Retinal pigment epithelial cell (primary cell): ENCODE results near the gene SPATA3.

ENCODE experiments used
- DNase-seq: peaks from one replicate; pipeline ENCODE4 v3.0.0-alpha.2; 2010; ENCODE audit warnings: low read depth
- H3K4me3 ChIP-seq: 2 replicates; pipeline ENCODE4 v1.5.1; 2011; ENCODE audit warnings: mild to moderate bottlenecking, low read length, control low read depth, moderate library complexity
- TF ChIP-seq, protein P1 (sequence below): conservative IDR thresholded peaks from 2 replicates; pipeline ENCODE4 v1.5.1; 2011; ENCODE audit warnings: low read depth, low read length, control low read depth, inconsistent platforms

Gene SPATA3

DNA sequence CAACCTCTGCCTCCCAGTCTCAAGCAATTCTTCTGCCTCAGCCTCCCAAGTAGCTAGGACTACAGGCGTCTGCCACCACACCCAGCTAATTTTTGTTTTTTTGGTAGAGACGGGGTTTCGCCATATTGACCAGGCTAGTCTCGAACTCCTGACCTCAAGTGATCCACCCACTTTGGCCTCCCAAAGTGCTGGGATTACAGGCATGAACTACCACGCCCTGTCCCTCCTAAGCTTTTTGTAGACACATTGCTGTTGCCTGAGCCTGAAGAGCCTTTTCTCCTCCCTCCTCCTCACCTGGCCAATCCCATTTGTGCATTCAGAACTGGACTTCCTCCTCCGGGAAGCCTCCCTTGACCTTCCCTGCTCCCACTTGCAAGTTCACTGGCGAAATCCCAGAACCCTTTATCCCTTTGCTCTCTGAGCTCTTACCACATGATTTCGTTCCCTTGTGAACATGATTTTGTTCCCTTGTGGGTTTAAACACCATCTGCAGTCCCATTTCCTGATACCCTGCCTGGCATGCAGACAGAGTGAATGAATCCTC lies 44.0 kb downstream of the SPATA3 start:
- H3K4me3 ChIP-seq, result no peak overlapping the region
- TF ChIP-seq, protein P1, sequence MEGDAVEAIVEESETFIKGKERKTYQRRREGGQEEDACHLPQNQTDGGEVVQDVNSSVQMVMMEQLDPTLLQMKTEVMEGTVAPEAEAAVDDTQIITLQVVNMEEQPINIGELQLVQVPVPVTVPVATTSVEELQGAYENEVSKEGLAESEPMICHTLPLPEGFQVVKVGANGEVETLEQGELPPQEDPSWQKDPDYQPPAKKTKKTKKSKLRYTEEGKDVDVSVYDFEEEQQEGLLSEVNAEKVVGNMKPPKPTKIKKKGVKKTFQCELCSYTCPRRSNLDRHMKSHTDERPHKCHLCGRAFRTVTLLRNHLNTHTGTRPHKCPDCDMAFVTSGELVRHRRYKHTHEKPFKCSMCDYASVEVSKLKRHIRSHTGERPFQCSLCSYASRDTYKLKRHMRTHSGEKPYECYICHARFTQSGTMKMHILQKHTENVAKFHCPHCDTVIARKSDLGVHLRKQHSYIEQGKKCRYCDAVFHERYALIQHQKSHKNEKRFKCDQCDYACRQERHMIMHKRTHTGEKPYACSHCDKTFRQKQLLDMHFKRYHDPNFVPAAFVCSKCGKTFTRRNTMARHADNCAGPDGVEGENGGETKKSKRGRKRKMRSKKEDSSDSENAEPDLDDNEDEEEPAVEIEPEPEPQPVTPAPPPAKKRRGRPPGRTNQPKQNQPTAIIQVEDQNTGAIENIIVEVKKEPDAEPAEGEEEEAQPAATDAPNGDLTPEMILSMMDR, result no peak
- no peak for DNase-seq

DNA sequence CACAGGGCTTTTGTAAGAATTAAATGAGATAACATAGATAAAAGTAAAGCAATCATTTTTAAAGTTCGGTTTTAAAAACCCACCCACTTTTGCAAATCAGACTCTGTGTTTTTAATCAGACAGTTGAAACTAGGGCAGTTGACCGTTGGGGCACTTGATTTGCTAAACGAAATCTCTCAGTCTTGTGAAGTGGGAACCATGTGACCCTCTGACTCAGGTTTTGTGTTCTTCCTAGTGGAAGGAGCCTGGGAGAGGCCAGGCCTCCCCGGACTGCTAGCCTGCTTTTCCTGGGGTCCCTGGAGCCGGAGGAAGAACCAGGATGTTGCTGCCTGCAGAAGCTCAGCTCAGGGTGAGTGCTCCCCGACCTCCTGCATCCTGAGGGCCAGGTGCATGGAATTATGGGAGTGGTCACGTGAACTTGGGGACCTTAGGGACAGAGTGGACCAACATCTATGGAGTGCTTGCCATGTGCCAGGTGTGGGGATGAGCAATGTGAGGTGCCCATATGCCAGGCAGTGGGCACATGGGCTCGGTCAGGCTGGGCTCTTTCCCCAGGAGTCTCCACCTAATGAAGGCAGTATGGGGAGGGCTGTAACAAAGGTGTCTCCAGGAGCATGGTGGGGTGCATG lies 45.3 kb downstream of the SPATA3 start:
- H3K4me3 ChIP-seq, result no peak overlapping the region
- TF ChIP-seq, protein P1, result no peak

DNA sequence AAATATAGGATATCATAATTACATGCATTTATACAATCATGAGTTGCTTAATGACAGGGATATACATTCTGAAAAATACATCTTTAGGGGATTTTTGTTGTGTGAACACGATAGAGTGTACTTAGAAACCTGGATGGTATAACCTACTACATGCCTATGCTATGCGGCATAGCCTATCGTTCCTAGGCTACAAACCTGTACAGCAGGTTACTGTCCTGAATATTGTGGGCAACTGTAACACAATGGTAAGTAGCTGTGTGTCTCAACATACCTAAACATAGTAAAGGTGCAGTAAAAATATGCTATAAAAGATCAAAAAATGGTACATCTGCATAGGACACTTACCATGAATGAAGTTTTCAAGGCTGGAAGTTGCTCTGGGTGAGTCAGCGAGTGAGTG lies 47.9 kb downstream of the SPATA3 start:
- TF ChIP-seq, protein P1, result no peak
- no peak overlapping the region for H3K4me3 ChIP-seq
- no peak for DNase-seq

More for the DNA sequence above, 45.3 kb downstream of the SPATA3 start:
- no peak for DNase-seq

DNA sequence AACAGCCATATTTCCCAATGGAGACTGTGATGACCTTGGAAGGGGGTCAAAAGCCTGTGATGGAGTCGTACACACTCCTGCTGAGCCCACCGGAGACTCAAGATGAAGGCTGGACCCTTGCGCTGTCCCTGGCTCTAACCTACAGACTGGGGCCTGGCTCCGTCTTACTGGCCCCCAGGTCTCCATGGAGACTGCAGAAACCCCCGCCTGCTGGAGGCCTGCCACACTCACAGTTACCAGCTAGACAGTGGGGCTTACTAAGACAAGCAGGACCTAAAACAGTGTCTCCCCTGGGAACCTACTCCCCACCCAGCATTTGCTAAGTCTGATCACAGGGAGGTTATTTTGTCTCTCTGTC lies 51.0 kb downstream of the SPATA3 start:
- DNase-seq, result no peak
- no peak overlapping the region for H3K4me3 ChIP-seq
- TF ChIP-seq, protein P1, result no peak

DNA sequence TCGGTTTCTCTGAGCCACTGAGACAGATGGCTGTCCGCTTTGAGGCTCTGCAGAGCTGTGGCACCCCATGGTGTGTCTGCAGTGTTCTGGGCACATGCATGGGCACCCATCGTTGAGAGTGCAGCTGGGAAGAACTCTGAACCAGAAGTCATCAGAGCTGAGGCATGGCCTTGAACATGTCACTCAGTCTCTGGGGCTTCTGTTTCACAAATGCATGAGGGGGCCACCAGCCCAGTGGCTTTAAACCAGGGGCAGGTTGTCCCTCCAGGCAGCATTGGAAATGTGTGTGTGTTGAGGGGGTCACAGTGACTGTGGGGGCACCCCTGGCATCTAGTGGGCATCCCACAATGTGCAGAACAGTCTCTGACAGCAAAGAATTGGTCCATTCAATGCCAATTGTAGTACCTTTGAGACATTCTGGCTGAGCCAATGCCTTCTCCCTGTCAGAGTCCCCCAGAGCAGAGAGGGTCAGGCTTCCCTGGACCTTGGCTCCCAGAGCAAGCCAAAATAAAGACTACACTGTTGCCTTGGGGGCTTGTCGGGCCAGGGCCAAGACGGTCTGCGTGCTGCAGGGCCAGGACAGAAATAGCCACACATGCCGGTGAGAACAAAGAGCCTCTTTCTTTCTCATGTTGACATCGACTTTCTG lies 51.5 kb downstream of the SPATA3 start:
- no peak for DNase-seq
- H3K4me3 ChIP-seq, result no peak overlapping the region
- TF ChIP-seq, protein P1, result no peak

DNA sequence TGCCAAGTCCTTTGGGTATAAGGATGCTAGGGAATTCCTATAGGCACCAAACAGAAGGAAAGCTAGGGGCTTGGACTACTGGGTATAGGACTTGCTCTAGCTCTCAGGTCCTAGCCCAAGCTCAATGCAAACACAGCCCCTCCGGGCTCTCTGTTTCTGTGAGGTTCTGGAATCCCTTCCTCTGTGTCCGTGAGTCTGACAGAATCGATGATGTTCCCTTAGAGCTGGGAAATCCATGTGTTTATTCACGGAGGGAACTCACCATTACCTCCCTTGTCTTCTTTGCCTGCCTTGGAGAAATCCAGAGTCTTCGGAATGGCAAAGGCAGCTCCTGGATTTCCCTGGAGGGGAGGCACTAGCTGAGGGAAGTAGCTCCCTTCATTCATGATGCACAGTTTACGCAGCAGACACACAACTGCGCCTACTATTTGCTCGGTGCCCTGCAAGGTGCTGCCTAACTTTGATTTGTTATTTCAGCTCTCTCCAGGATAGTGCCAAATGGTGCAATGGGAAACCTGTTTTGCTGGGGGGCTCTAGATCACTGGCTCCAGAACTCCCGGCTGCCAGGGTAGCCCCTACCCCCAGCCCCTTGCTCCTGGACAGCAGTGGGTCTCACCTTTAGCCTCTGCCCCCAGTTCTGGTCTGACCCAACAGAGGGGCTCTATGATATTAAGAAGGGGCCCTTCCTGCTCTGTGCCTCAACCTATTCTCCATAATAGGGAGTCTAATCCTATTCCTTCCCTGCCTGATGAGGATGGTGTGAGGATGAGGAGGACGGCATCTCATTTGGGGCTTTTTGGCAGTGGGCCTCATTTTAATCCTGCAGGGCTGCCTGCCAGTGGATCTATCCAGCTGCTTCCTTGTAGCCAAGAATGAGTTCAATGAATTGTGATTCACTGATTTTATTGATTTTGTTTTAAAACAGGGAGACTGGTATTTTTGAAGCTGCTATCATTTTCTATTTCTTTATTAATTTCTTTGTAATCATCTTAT lies 52.3 kb downstream of the SPATA3 start:
- DNase-seq, result no peak
- no peak overlapping the region for H3K4me3 ChIP-seq
- TF ChIP-seq, protein P1, result no peak
